Mesothelial cell of epicardium (in vitro differentiated cells): ENCODE measurements around the gene ALDH1B1. TPM values are rescaled to one million over a fixed set of nuclear protein-coding genes. Genes with fewer than 3 reads are reported as not detected.

ENCODE experiments used
- DNase-seq, 2 experiments: peaks; one replicate each; pipeline ENCODE4 v3.0.0; 2021; ENCODE audit warnings: low spot score in 2 of 2; ENCODE audit not compliant: unreplicated experiment in 2 of 2
- H3K27ac Mint-ChIP-seq: 2 replicates; pipeline ENCODE4 v1.8.0; 2021; ENCODE audit warnings: mixed read lengths
- H3K27me3 Mint-ChIP-seq: 2 replicates; pipeline ENCODE4 v1.8.0; 2021; ENCODE audit warnings: low read depth, mixed read lengths
- H3K36me3 Mint-ChIP-seq: 2 replicates; pipeline ENCODE4 v1.8.0; 2021; ENCODE audit warnings: mixed read lengths
- H3K4me1 Mint-ChIP-seq: 2 replicates; pipeline ENCODE4 v1.8.0; 2021; ENCODE audit warnings: mixed read lengths
- H3K4me3 Mint-ChIP-seq: 2 replicates; pipeline ENCODE4 v1.8.0; 2021; ENCODE audit warnings: mild to moderate bottlenecking, moderate library complexity, mixed read lengths
- H3K9me3 Mint-ChIP-seq: 2 replicates; pipeline ENCODE4 v1.8.0; 2021; ENCODE audit warnings: mixed read lengths
- total RNA-seq: library from RNA; stranded (reverse); gene quantifications from 3 replicates; pipeline ENCODE4 v1.2.1, GENCODE V29; 2021
- TF ChIP-seq, protein P1 (sequence below): fragments of 200-600 bp; sonication (generic); IDR thresholded peaks from one replicate; pipeline ENCODE4 v1.5.0; 2021; ENCODE audit warnings: antibody characterized with exemption; ENCODE audit not compliant: unreplicated experiment

Gene ALDH1B1
- total RNA-seq, 1 donor from 2014 or later = 17.5 TPM

DNA sequence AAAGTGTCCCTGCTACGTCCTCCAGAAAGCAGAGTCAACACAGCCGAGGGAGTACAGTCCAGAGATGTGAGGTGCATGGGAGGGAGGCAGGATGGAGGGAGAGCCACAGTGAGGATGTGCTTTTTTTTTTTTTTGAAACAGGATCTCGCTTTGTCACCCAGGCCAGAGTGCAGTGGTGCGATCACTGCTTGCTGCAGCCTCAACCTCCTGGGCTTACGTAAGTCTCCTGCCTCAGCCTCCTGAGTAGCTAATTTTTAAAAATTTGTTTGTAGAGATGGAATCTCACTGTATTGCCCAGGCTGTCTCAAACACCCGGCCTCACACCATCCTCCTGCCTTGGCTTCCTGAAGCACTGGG lies 33.2 kb upstream of the ALDH1B1 start:
- H3K4me1 Mint-ChIP-seq = peaks cover 19% of the 10 kb centered on the region
- TF ChIP-seq, protein P1, sequence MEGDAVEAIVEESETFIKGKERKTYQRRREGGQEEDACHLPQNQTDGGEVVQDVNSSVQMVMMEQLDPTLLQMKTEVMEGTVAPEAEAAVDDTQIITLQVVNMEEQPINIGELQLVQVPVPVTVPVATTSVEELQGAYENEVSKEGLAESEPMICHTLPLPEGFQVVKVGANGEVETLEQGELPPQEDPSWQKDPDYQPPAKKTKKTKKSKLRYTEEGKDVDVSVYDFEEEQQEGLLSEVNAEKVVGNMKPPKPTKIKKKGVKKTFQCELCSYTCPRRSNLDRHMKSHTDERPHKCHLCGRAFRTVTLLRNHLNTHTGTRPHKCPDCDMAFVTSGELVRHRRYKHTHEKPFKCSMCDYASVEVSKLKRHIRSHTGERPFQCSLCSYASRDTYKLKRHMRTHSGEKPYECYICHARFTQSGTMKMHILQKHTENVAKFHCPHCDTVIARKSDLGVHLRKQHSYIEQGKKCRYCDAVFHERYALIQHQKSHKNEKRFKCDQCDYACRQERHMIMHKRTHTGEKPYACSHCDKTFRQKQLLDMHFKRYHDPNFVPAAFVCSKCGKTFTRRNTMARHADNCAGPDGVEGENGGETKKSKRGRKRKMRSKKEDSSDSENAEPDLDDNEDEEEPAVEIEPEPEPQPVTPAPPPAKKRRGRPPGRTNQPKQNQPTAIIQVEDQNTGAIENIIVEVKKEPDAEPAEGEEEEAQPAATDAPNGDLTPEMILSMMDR = no peak
- no peaks in the 10 kb centered on the region for H3K27me3 Mint-ChIP-seq
- H3K4me3 Mint-ChIP-seq = no peak overlapping the region
- no peak for DNase-seq
- H3K27ac Mint-ChIP-seq = no peak overlapping the region
- no peaks in the 10 kb centered on the region for H3K36me3 Mint-ChIP-seq
- H3K9me3 Mint-ChIP-seq = no peaks in the 10 kb centered on the region

DNA sequence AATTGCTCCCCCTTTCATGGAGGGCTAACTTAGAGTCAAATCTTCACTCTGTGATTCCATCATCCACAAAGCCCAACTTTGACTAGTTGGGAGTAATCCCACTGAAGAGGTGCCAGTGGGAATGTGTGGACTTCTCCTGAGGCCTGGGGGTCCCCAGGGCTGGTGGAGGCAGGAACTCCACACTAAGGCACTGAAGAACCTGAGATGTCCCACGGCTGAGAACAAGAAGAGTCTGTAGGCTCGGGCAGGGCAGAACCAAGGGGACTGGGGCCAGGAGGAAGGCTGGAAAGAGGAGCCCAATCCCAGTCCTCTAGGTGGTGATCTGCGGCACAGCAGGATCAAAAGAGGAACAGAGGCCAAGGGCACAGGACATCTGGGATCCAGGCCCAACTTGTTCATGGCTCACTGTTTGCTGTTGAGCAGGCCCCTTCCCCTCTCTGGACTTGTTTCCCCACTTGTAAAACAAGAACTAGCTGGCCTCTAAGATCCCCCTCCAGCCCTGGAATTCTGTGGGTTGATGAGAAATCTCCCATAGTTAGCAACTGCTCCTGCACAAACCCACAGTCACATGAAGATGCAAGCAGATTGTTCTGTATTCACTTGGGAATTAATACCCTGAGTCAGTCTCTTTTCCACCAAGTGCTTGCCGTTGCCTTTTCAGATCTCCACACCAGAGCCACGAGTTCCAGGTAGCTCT lies 32.7 kb upstream of the ALDH1B1 start:
- no peaks in the 10 kb centered on the region for H3K36me3 Mint-ChIP-seq
- peaks cover 19% of the 10 kb centered on the region for H3K4me1 Mint-ChIP-seq
- DNase-seq = no peak
- H3K27me3 Mint-ChIP-seq = no peaks in the 10 kb centered on the region
- H3K4me3 Mint-ChIP-seq = no peak overlapping the region
- H3K9me3 Mint-ChIP-seq = no peaks in the 10 kb centered on the region
- TF ChIP-seq, protein P1 = no peak
- H3K27ac Mint-ChIP-seq = no peak overlapping the region

DNA sequence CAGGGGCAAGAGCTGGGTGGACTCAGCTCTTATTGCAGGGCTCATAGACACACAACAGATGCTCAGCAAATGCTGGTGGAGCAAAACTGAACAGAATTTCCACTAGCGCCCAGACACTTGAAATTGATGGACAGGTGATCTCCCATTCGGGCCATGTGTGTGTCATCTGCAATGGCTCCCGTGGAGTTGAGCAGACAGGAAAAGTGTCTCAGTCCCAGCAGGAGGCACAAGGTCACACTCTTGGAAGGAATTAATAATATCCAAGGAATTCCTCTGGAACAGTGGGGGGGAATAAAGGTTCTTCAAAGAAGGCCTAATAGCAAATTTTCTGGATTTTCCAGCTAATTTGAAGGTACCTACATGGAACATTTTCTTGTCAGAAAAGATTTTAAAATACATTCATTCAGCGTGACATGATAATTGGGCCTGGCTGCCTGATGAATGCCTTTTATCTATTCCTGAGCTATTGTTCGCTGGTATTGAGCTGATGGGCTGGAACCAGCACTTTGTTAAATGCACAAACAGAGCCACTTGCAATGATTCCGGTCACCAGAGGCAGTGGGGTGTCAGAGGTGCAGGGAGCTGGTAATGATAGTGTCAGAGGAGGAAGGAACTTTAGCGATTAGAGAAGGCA lies 31.5 kb upstream of the ALDH1B1 start:
- Mint-ChIP-seq H3K4me1 (peaks cover 19% of the 10 kb centered on the region), H3K27ac (no peak overlapping the region), H3K27me3 (peaks cover 2% of the 10 kb centered on the region), H3K4me3 (no peak overlapping the region), H3K9me3 (no peaks in the 10 kb centered on the region), H3K36me3 (no peaks in the 10 kb centered on the region)
- TF ChIP-seq, protein P1 = no peak
- no peak for DNase-seq

DNA sequence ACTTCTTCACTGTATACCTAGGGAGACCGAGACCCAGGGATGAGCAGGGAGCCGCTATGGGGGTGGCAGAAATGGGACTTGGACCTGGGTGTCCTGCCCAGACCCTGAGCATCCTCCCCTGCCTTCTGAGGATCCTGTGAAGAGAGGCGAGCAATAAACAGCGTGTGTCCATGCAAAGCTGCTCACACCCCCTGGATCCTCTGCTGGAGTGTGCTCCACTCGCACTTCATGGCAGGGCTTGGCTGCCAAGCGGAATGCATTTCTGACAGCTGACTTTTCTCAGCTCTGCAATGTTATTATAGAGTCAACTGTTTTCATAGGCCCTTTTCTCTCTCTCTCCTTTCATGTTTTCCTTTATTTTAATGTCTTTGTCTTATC lies 31.0 kb upstream of the ALDH1B1 start:
- DNase-seq = no peak
- H3K4me3 Mint-ChIP-seq = no peak overlapping the region
- H3K27me3 Mint-ChIP-seq = peaks cover 2% of the 10 kb centered on the region
- TF ChIP-seq, protein P1 = no peak
- H3K36me3 Mint-ChIP-seq = no peaks in the 10 kb centered on the region
- no peaks in the 10 kb centered on the region for H3K9me3 Mint-ChIP-seq
- H3K4me1 Mint-ChIP-seq = peaks cover 19% of the 10 kb centered on the region
- no peak overlapping the region for H3K27ac Mint-ChIP-seq

DNA sequence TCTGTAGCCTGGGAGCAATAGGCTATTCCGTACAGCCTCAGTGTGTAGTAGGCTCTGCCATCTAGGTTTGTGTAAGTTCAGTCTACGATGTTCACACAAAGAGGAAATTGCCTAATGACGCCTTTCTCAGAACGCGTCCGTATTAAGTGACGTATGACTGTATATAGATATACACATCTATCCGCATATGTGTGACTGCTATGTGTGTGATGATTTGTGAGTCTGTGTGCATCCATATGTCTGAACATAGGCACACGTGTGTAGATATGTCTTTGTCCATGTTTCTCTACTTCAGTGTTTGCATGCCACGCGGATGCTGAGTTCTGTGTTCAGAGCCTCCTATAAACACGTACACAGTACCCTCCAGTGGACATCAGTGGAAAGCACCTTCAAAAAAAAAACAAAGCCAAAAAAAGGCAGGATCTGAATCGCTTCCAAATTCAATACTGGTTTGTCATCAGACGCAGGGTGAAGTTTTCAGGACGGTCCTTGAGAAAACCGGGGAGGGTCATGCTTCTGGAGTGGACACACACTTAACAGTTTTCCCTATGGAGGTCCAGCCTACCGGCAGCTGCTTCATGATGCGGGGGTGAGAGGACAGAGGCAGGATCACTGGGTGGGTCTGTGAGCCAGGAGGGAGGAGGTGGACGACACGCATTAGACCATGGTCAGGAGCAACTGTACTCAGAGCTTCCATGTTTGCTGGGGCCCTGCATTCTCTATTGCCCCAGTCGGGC lies 29.5 kb upstream of the ALDH1B1 start:
- Mint-ChIP-seq H3K4me1 (peaks cover 15% of the 10 kb centered on the region), H3K27ac (no peak overlapping the region)
- DNase-seq = no peak

More for the DNA sequence above, 29.5 kb upstream of the ALDH1B1 start:
- Mint-ChIP-seq H3K4me3 (no peak overlapping the region), H3K27me3 (peaks cover 2% of the 10 kb centered on the region), H3K36me3 (no peaks in the 10 kb centered on the region), H3K9me3 (no peaks in the 10 kb centered on the region)
- TF ChIP-seq, protein P1 = peak; percentile 58
